Limb (tissue), 2 donors: ENCODE measurements around the gene HCN3.
"Not testable (repeated sequence)": the region's sequence is repeated elsewhere in the genome, so short reads cannot be mapped to it uniquely, and the experiment has no call there.

ENCODE experiments used
- DNase-seq, 2 donors: peaks; one replicate each; pipeline ENCODE4 v3.0.0-alpha.2; 2016; ENCODE audit errors: extremely low spot score in 2 of 2

Gene HCN3

GRCh38 chr1:155309423-155310021 is 32.3 kb downstream of the HCN3 start:
- DNase-seq: peak in 1 of 2 donors; percentile 46

GRCh38 chr1:155313261-155313660 is 36.0 kb downstream of the HCN3 start:
- no peak for DNase-seq

GRCh38 chr1:155316922-155317321 is 39.7 kb downstream of the HCN3 start:
- DNase-seq: no peak

- DNase-seq: no peak
These were observed 40.8 kb downstream of the HCN3 start for GRCh38 chr1:155318082-155318481.

GRCh38 chr1:155319536-155319935 is 42.3 kb downstream of the HCN3 start:
- no peak for DNase-seq

- DNase-seq: no peak
These were observed 43.0 kb downstream of the HCN3 start for GRCh38 chr1:155320252-155320651.

GRCh38 chr1:155320661-155321617 is 43.7 kb downstream of the HCN3 start, which contains the start of gene RUSC1:
Gene RUSC1, plus strand, starts transcription at chr1:155320894. Its CDS starts 880 bp downstream, at chr1:155321774.
- peak; percentile 56 to 88 for DNase-seq

- peak in 1 of 2 donors; percentile 40 for DNase-seq
These were observed 44.6 kb downstream of the HCN3 start for GRCh38 chr1:155321639-155322503.

- peak in 1 of 2 donors; percentile 24 for DNase-seq
These were observed 45.3 kb downstream of the HCN3 start for GRCh38 chr1:155322571-155322952.

GRCh38 chr1:155322953-155323728 is 45.9 kb downstream of the HCN3 start:
- peak; percentile 89 to 96 for DNase-seq

- DNase-seq: peak; percentile 75 to 90
These were observed 46.4 kb downstream of the HCN3 start for GRCh38 chr1:155323729-155324036.

GRCh38 chr1:155324037-155324716 is 46.9 kb downstream of the HCN3 start:
- DNase-seq: peak; percentile 93 to 95

- peak; percentile 13 to 68 for DNase-seq
These were observed 47.7 kb downstream of the HCN3 start for GRCh38 chr1:155324717-155325602.

GRCh38 chr1:155325603-155325893 is 48.3 kb downstream of the HCN3 start:
- DNase-seq: no peak

GRCh38 chr1:155326020-155326526 is 48.8 kb downstream of the HCN3 start:
- no peak for DNase-seq

- no peak for DNase-seq
These were observed 49.4 kb downstream of the HCN3 start for GRCh38 chr1:155326631-155327037.

- DNase-seq: no peak
These were observed 50.7 kb downstream of the HCN3 start for GRCh38 chr1:155327981-155328380.

- not testable (repeated sequence) for DNase-seq
These were observed 51.6 kb downstream of the HCN3 start for GRCh38 chr1:155328856-155329255.

GRCh38 chr1:155329980-155330598 is 52.8 kb downstream of the HCN3 start:
- DNase-seq: no peak
